SJCRH30 (cell line): Measurements from ENCODE around the gene MSANTD3. TPM values are rescaled to one million over a fixed set of nuclear protein-coding genes. Genes with fewer than 3 reads are reported as not detected.

ENCODE experiments used
- DNase-seq, 2 experiments: peaks; one replicate each; pipeline ENCODE4 v3.0.0-alpha.2; 2015 to 2020
- H3K27ac ChIP-seq: fragments of 250-450 bp; sonication (Bioruptor Pico); 2 replicates; pipeline ENCODE4 v1.5.1; 2020; ENCODE audit warnings: mild to moderate bottlenecking, moderate library complexity
- H3K27me3 ChIP-seq: fragments of 250-450 bp; sonication (Bioruptor Pico); 2 replicates; pipeline ENCODE4 v1.5.1; 2020; ENCODE audit warnings: mild to moderate bottlenecking, moderate library complexity
- H3K36me3 ChIP-seq: fragments of 250-450 bp; sonication (Bioruptor Pico); 2 replicates; pipeline ENCODE4 v1.5.1; 2020; ENCODE audit warnings: mild to moderate bottlenecking, moderate library complexity
- H3K4me1 ChIP-seq: fragments of 250-450 bp; sonication (Bioruptor Pico); 2 replicates; pipeline ENCODE4 v1.5.1; 2020; ENCODE audit warnings: mild to moderate bottlenecking, moderate library complexity
- H3K4me3 ChIP-seq: fragments of 250-450 bp; sonication (Bioruptor Pico); 2 replicates; pipeline ENCODE4 v1.5.1; 2020; ENCODE audit warnings: mild to moderate bottlenecking, moderate library complexity
- H3K9me3 ChIP-seq: fragments of 250-450 bp; sonication (Bioruptor Pico); replicated peaks from 2 replicates; pipeline ENCODE4 v1.5.1; 2020; ENCODE audit warnings: mild to moderate bottlenecking, moderate library complexity
- total RNA-seq: library from RNA; depleted of rRNA; stranded (reverse); fragments of >200 nt; shearing (Covaris generic); gene quantifications from 2 replicates; pipeline ENCODE4 v1.2.3, GENCODE V29; 2014

MSANTD3 gene
- total RNA-seq, 1 experiment from 2014 or later: 63.9 TPM

DNA sequence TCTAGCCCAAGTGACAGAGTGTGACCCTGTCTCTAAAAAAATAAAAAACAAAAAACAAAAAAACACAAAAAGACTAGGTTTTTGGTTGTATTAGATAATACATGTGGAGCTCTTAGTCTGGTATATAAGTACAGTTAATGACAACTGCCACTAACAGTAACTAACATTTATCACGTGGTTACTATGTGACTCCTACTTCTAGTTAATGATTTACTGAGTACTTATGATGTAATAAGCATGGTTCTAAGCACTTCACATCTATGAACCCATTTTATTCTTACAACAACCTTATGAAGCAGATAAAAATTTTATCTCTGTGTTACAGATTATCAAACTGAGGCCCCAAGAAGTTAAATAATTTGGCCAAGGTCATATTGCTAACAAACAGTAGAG lies 39.9 kb downstream of the MSANTD3 start:
- Histone ChIP-seq H3K4me3 (no peak overlapping the region), H3K9me3 (no peaks in the 10 kb centered on the region)
- DNase-seq: no peak

DNA sequence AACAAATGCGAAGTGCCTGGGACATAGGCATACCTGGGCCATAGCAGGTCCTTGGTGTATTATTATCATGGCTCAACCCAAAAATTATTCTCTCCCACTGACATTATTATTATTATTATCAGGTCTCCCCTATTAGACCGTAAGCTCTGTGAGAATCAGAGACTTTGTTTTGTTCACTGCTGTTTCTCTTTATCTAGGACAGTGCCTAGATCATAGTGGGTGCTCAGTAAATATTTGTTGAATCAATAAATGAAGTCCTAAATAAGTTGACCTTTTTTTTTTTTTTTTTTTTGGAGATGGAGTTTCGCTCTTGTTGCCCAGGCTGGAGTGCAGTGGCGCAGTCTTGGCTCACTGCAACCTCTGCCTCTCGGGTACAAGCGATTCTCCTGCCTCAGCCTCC lies 41.1 kb downstream of the MSANTD3 start:
- H3K36me3 ChIP-seq: no peaks in the 10 kb centered on the region
- DNase-seq: no peak
- no peak overlapping the region for H3K4me3 ChIP-seq
- no peaks in the 10 kb centered on the region for H3K4me1 ChIP-seq
- H3K27me3 ChIP-seq: no peaks in the 10 kb centered on the region
- H3K27ac ChIP-seq: no peak overlapping the region
- no peaks in the 10 kb centered on the region for H3K9me3 ChIP-seq

More for the DNA sequence above, 39.9 kb downstream of the MSANTD3 start:
- no peaks in the 10 kb centered on the region for H3K4me1 ChIP-seq
- H3K27me3 ChIP-seq: no peaks in the 10 kb centered on the region
- no peaks in the 10 kb centered on the region for H3K36me3 ChIP-seq
- H3K27ac ChIP-seq: no peak overlapping the region

GRCh38 chr9:100472268-100472667 lies 45.3 kb downstream of the MSANTD3 start:
- Histone ChIP-seq H3K9me3 (no peaks in the 10 kb centered on the region), H3K4me1 (peaks cover 6% of the 10 kb centered on the region; the same call in 1 of the 2 replicates), H3K27me3 (no peaks in the 10 kb centered on the region), H3K27ac (no peak overlapping the region), H3K4me3 (peak overlapping the region; percentile 82), H3K36me3 (no peaks in the 10 kb centered on the region)
- DNase-seq: no peak

DNA sequence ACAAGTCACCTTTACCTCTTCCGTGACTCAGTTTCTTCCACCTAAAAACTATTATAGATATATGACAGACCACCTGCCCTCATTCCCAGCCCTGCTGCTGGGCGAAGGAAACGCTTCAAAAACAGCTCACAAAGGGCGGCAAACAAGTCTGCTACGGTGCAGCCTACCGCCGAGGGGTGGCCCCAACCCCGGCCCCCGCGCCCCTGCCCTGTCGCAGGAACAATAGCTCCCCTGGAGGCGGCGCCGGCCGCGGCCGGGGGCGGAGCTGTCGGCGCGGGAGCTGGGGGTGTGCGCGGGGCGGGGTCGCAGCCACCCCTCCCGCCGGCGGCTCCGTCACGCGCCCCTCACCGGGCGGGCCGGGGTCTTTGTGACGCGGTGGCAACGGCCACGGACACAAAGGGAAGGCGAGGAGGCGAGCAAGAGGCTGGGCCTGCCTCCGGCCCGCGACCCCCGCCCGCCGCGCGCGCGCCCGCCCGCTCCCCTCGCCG lies 45.9 kb downstream of the MSANTD3 start, which contains the start of gene TMEFF1:
Gene TMEFF1, plus strand, starts transcription at position 362 of the 488 bp plus-strand sequence. CDS start 396 bp downstream, outside the sequence.
- Histone ChIP-seq H3K27me3 (no peaks in the 10 kb centered on the region), H3K9me3 (no peaks in the 10 kb centered on the region), H3K4me1 (peaks cover 6% of the 10 kb centered on the region; the same call in 1 of the 2 replicates), H3K36me3 (no peaks in the 10 kb centered on the region), H3K4me3 (peak within 1 kb of the TSS; percentile 82), H3K27ac (peak within 1 kb of the TSS; percentile 29; the same call in 1 of the 2 replicates)
- DNase-seq: peak; percentile 79 to 83

GRCh38 chr9:100473276-100474081 lies 46.5 kb downstream of the MSANTD3 start:
- H3K27ac ChIP-seq: peak overlapping the region; percentile 29; the same call in 1 of the 2 replicates
- H3K27me3 ChIP-seq: no peaks in the 10 kb centered on the region
- H3K36me3 ChIP-seq: no peaks in the 10 kb centered on the region
- peak; percentile 53 to 64 for DNase-seq
- peak overlapping the region; percentile 82 for H3K4me3 ChIP-seq
- no peaks in the 10 kb centered on the region for H3K9me3 ChIP-seq
- peaks cover 6% of the 10 kb centered on the region; the same call in 1 of the 2 replicates for H3K4me1 ChIP-seq

DNA sequence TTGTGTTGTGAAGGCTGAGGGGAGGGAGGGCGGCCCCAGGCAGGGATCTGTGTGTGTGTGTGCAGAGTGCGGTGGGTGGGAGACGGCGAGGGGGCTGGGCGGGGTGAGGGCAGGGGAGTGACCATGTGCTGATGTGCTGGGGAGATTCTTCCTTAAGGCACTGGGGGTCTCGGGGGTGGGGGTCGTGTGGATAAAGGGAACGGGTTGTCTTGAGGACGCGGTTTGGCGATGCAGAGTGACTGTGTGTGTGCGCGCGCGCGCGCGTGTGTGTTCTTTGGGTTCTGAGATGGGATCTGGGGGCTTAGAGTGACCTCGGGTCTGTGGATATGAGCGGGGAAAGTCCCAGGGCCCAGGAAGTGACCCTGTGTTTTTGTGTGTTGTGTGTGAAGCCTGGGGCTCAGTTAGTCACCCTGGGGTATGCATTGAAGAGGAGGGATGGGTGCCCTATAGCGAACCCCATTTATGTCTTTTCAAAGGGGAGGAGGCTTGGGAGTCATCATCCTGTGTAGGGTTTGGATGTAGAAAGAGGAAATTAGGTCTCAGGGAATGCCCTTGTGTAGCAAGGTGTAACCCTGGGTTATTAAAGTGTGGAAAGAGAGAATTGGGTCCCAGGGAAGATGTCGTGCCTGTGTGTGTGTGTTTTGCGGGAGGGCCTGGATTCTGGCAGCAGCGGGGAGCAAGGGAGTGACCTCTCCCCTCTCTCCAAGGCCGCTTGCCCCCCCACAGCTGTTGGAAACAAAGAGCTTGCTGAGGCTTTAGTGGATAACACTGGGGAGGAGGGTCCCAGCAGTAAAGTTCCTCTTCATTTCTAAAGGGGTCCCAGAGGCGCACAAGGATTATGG lies 47.4 kb downstream of the MSANTD3 start:
- no peaks in the 10 kb centered on the region for H3K9me3 ChIP-seq
- no peaks in the 10 kb centered on the region for H3K27me3 ChIP-seq
- peak overlapping the region; percentile 21; the same call in 1 of the 2 replicates for H3K27ac ChIP-seq
- H3K4me1 ChIP-seq: peaks cover 6% of the 10 kb centered on the region; the same call in 1 of the 2 replicates
- DNase-seq: peak; percentile 29 to 47
- peak overlapping the region; percentile 82 for H3K4me3 ChIP-seq
- no peaks in the 10 kb centered on the region for H3K36me3 ChIP-seq

DNA sequence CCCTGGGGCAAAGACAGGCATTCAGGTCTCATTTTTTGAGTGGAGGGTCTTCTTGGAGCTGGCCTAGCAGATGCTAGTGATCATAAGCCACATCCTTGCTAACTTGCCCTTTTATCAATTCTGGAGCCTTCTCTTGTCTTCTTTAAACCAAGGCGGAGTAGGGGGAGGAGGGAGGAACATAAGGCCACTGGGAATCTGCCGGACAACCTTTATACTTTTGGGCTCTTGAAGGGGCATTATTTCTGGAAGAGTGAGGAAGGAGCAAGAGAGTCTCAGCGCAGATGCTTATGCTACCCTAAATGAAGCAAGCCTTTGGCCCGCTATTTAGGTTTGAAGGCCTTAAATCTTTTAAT lies 48.0 kb downstream of the MSANTD3 start:
- Histone ChIP-seq H3K9me3 (no peaks in the 10 kb centered on the region), H3K4me3 (peak overlapping the region; percentile 82), H3K27me3 (no peaks in the 10 kb centered on the region), H3K4me1 (peaks cover 6% of the 10 kb centered on the region; the same call in 1 of the 2 replicates), H3K36me3 (no peaks in the 10 kb centered on the region), H3K27ac (no peak overlapping the region; the same call in 1 of the 2 replicates)
- DNase-seq: no peak

DNA sequence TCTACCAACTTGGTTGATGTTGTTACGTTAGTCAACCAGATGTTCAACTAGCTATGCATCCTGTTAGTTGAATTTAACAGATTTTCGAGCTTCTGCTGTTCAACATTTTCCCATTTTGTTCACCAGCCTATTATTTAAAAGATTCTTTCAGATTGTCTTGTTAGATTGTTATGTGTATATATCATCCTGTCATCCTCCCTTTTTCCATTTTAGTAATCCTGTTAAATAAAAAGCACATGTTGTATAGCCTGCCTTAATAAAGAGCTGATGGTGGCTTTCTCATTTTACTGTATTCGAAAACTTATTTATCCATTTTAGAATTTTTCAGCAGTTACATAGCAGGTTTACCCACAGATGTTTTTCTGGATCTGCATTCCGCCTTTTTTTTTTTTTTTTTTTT lies 50.3 kb downstream of the MSANTD3 start:
- H3K4me3 ChIP-seq: no peak overlapping the region
- H3K4me1 ChIP-seq: peaks cover 6% of the 10 kb centered on the region
- DNase-seq: no peak
- H3K36me3 ChIP-seq: no peaks in the 10 kb centered on the region
- no peak overlapping the region for H3K27ac ChIP-seq
- H3K27me3 ChIP-seq: no peaks in the 10 kb centered on the region
- H3K9me3 ChIP-seq: no peaks in the 10 kb centered on the region

DNA sequence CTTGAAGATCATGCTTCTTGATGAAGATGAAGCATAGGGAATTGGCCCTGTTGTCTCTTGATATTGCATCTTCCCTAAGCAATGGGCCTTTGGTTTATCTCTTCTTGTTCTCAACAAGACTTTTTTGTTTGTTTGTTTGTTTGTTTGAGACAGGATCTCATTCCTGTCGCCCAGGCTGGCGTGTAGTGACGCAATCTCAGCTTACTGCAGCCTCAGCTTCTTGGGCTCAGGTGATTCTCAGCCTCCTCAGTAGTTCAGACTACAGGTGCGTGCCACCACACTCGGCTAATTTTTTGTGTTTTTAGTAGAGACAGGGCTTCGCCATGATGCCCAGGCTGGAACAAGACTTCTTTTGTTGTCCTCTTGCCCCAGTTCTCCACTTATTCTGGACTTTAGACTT lies 51.2 kb downstream of the MSANTD3 start:
- no peak for DNase-seq
- no peak overlapping the region for H3K27ac ChIP-seq
- no peaks in the 10 kb centered on the region for H3K36me3 ChIP-seq
- no peak overlapping the region for H3K4me3 ChIP-seq
- no peaks in the 10 kb centered on the region for H3K27me3 ChIP-seq
- H3K9me3 ChIP-seq: no peaks in the 10 kb centered on the region
- peaks cover 6% of the 10 kb centered on the region for H3K4me1 ChIP-seq

- H3K4me1 ChIP-seq: peaks cover under 1% of the 10 kb centered on the region
Observed at GRCh38 chr9:100479820-100480219, 52.9 kb downstream of the MSANTD3 start.

GRCh38 chr9:100485196-100485595 lies 58.3 kb downstream of the MSANTD3 start:
- DNase-seq: no peak
- no peak overlapping the region for H3K4me3 ChIP-seq
- H3K27ac ChIP-seq: no peak overlapping the region
- H3K9me3 ChIP-seq: no peaks in the 10 kb centered on the region
- H3K27me3 ChIP-seq: no peaks in the 10 kb centered on the region
- H3K36me3 ChIP-seq: no peaks in the 10 kb centered on the region
- no peaks in the 10 kb centered on the region; the same call in 1 of the 2 replicates for H3K4me1 ChIP-seq

More at GRCh38 chr9:100479820-100480219, 52.9 kb downstream of the MSANTD3 start:
- no peak for DNase-seq
- Histone ChIP-seq H3K36me3 (no peaks in the 10 kb centered on the region), H3K4me3 (no peak overlapping the region), H3K9me3 (no peaks in the 10 kb centered on the region), H3K27me3 (no peaks in the 10 kb centered on the region), H3K27ac (no peak overlapping the region)

DNA sequence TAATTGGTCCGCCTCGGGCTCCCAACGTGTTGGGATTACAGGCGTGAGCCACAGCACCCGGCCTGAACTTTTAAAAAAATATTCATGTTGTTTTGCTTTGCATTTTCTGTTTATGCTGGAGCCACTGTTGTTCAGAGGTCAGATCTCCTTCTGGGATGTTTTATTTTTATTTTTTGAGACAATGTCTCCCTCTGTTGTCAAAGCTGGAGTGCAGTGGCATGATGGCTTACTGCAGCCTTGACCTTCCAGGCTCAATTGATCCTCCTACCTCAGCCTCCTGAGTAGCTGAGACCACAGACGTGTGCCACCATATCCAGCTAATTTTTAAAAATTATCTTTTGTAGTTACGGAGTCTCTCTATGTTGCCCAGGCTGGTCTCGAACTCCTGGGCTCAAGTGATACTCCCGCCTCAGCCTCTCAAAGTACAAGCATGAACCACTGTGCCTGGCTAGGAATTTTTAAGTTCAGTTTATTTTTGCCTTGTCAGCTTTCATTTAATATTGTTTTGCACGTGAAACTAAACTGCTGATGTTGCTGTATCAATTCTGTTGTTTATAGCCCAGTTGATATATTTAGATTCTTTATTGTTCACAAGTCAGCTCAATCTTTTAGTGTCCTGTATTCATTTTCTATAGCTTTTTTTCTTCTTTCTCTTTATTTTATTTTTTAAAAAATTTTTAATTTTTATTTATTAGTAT lies 59.7 kb downstream of the MSANTD3 start:
- H3K27me3 ChIP-seq: no peaks in the 10 kb centered on the region
- H3K4me3 ChIP-seq: no peak overlapping the region
- no peak for DNase-seq
- H3K36me3 ChIP-seq: no peaks in the 10 kb centered on the region
- no peaks in the 10 kb centered on the region for H3K4me1 ChIP-seq
- no peak overlapping the region for H3K27ac ChIP-seq
- H3K9me3 ChIP-seq: no peaks in the 10 kb centered on the region

- Histone ChIP-seq H3K27ac (no peak overlapping the region), H3K9me3 (no peaks in the 10 kb centered on the region), H3K4me1 (no peaks in the 10 kb centered on the region), H3K27me3 (no peaks in the 10 kb centered on the region), H3K4me3 (no peak overlapping the region), H3K36me3 (no peaks in the 10 kb centered on the region)
- no peak for DNase-seq
Observed at GRCh38 chr9:100488177-100488576, 61.2 kb downstream of the MSANTD3 start.

DNA sequence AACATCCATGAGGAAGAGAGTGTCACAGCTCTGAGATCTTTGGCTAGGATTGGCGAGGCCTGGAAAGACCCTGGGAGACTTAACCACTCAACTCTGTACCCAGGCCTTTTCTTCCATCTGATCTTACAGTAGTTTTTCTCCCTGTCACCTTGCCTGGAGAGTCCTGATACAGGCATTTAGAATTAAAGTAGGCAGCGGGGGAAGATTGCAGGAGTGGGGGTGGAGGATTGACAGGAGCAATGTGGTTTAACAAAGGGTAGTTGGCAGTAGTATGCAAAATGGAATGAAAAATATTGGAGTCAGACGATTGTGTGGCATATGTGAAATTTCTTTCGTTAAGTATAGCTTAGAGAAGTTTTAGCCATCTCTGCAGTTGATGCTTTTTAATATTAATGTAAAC lies 62.9 kb downstream of the MSANTD3 start:
- Histone ChIP-seq H3K27ac (no peak overlapping the region), H3K27me3 (no peaks in the 10 kb centered on the region), H3K36me3 (no peaks in the 10 kb centered on the region), H3K4me1 (no peaks in the 10 kb centered on the region), H3K9me3 (no peaks in the 10 kb centered on the region), H3K4me3 (no peak overlapping the region)
- DNase-seq: no peak
